NCI-H2196 treated with DMSO at 0.1 percent for 48 hours (cell line): ENCODE data around the gene ANKRD44.

Experiments used
- DNase-seq: peaks from one replicate; lab custom pipeline; 2025; ENCODE audit not compliant: unreplicated experiment; lab: John Stamatoyannopoulos, UW

Gene ANKRD44

DNA sequence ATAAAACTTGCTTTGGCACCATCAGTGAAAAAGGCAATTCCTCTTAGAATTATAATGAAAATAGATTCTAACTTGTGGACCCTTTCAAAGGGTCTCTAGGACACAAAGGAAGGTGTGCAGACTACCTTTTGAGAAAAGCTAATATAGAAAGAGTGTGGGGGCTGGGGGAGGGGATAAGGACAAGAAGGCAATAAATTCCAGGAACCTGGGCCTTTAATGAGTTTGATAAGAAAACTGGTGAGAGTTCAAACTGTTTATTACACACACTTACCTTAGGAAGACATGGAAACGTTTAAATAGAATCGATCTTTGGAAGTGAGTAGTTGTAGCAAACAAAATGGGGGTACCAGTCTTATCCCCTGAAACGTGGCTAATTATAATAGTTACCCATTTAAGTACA, 344.5 kb downstream of the ANKRD44 start:
- DNase-seq, result no peak

DNA sequence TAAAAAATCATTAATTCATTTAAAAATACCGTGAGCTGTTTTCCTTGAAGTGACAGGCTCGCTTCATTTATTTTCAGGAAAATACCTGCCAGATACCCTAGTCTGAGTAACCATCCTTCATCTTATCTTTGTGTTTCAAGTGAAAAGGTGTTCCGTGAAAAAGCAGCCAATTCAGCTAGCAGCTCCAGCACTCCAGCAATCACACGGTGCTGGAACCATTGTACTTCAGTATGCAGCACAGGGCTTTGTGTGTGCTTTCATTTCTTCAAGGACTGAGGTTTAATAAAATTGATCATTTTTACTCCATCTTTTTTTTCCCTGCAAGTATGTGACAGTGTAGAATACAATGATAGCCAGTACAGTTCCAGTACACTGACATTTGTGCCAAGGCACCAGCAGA, 344.9 kb downstream of the ANKRD44 start:
- no peak for DNase-seq

DNA sequence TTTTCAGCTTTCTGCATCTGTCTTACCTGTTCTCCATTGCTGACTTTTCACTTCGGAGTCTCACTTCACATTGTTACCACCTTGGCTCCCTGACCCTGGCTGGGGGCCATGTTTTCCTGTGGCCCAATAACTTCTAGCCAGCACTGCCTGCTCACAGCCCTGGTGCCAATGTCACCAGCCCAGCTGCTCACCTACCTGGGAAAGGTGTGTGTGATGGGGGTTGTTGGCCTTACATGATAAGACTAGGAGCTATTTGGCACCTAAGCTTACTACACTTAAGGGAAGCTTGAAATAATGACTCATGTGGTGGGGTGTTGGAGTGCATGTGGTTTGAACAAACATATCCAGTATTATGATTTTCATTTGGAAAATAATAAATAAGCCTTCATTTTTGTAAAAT, 346.6 kb downstream of the ANKRD44 start:
- DNase-seq, result no peak

DNA sequence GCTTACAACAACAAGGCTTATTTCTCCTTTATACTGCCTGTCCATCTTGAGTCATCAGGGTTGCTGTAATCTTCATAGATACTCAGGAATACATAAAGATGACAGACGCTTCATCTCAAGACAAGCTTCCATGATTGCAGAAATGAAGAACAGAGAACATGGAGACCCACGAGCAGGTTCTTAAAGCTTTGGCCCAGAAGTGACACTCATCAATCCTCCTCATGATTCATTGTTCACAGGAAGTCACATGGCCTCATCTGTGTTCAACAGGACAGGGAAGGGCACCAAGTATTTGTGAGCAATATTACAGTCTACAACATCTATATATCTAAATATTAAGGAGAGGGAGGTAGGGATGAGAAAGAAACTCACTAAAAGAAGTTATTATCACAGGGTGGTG, 347.5 kb downstream of the ANKRD44 start:
- no peak for DNase-seq

DNA sequence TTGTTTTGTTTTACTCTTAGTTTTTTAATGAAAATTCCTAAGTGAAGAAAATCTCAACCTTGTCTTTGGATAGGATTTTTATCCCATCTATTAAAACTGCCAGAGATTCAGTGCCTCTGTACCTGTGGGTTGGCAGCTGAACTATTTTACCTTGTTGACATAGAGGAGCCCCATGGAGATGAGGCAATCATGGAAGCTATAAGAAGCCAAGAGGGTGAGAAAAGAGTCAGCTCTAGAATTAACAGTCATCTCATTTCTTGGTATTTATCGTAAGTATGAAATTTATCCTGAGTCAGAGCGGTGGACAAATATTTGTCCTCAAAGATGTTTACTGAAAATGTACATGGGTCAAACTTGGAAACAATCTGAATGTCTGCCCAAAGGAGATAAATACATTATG, 348.3 kb downstream of the ANKRD44 start:
- DNase-seq, result no peak

DNA sequence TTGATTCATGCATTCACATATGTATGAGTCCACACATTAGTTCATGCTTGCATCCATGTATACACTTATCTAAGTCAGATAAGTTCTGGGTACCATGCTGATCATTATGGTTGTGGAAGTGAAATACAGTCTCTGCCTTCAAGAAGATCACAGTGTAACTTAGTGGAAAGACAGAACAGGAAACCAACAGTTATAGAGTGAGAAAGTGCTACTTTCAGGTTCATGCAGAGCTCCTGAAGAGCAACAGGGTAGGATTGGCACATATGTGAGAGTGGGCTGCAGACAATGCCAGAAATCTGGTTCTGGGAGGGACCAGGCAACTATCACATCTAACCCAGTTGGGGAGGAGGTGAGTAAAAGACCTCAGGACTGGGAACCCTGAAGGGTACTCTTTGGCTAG, 348.7 kb downstream of the ANKRD44 start:
- DNase-seq, result no peak

DNA sequence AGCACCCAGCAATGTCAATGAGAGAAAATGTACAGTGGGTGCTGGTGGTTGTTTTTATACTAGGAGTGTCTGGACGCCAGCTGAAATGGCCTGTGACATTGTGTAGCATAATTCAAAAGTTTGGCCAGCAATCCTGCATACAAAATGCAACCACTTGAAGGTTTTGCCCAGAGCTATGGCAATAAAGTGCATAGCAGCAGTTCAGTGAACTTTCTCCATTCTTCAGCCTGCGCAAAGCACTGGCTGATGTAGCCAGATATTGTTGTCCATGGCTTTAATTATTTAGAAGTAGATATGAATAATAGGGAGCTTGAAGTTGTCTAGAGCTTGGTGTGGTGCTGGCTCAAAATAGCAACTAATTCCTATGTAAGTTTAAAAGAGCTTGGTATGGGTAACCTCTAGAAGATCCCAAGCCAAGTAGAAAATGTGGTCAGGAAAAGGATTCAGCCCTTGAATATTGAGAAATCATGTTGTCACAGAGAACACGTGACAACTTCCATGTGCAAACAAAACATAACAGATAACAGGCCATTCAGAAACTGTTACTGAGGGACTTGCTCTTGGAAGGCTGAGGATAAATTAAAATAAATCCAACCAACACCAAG, 350.7 kb downstream of the ANKRD44 start:
- DNase-seq, result no peak

DNA sequence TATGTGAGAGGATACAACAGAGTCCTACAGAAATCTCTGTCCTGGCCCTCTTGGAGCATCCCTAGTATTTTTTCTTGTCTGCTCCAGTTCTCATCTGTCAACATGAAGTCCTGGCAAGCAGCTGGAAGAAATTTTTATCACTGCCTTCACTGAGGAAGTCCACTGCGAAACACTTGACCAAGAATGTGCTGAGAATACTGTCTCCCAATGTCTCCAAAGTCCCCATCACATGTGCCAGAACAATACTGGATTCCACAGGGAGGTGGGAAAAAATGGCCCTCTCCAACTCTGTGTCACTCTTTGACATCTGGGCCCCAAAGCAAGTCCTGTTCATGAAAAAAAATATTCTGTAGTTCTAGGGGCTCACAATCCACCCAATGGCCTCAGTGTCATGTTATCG, 351.3 kb downstream of the ANKRD44 start:
- no peak for DNase-seq

DNA sequence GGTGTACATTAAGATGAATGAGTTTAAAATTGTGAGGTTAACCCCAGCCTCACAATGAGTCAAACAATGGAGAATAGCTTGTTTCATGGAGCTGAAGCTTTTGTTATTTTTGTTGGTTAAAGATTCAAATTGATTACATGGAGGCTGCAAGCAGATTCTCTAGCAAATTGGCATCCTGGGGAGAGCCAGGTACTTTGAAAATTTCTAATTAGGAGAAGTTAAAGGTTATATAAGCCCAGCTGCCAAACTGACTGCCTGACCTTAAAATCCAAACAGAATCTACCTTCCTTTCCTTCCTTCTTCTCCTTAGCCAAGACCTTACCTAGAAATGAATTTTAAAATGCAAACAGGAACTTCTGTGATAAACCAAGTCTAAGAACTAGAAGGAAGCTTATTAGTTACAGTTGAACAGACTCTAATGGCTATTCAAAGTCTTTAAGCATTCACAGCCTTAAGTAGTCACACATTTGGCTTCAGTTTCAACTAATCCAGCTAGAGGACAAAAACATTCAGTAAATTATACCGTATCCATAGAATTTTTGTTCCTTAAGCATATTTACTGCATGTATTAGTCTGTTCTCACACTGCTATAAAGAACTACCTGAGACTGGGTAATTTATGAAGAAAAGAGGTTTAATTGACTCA, 352.6 kb downstream of the ANKRD44 start:
- DNase-seq, result no peak

DNA sequence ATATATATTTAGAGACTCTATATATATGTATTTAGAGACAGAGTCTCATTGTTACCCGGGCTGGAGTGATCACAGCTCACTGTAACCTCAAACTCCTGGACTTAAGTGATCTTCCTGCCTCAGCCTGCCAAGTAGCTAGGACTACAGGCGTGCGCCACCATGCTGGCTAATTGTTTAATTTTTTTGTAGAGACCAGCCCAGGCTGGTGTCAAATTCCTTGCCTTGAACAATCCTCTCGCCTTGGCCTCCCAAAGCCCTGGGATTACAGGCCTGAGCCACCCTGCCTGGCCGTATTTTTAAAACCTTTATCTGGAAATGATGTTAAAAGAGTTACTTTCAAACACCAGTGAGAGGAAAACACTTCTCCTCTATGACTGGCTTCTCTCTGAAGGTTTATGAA, 353.1 kb downstream of the ANKRD44 start:
- DNase-seq, result no peak

DNA sequence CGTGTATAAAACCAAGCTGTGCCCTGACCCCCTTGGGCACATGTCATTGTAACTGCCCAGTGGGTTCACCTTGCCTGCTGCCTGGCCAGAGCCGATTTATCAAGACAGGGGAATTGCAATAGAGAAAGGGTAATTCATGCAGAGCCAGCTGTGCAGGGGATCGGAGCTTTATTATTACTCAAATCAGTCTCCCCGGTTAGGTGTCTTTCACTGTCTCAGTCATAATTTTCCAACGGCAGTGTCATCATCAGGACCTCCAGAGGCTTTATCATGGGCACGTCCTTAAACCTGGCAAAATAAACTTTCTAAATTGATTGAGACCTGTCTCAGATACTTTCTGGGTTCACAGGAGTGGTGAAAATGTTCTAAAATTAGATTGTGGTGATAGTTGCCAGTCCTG, 354.5 kb downstream of the ANKRD44 start:
- no peak for DNase-seq

DNA sequence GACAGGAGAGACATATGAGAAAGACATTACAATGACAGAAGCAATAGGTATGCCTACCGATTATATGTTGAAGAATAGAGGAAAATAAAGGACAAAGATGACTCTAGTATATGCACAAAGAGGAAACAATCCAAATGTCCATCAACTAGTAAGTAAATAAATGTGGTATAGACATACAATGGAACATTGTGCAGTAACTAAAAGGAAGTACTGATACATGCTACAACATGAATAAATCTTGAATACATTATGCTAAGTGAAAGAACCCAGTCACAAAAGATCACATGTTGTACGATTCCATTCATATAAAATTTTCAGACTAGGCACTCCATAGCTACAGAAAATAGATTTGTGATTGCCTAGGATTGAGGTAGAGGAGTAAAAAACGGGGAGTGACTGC, 355.5 kb downstream of the ANKRD44 start:
- no peak for DNase-seq

DNA sequence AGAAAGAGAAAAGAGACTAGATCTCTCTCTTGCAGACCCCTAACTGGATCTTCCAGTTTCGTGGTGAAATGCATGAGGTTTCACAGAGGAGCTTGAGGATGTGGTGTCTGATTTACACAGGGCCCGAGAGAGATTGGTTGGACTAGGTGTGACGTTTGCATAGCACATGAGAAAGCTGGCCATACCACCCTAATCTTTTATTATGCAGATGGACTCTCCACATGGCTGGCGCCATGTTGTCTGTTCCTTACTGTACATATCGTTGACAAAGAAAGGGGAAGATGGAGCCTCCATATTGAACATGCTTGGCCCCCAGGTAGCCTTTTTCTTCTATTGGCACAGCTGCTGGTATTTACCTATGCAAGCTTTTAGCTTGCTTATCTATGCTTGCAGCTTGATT, 356.6 kb downstream of the ANKRD44 start:
- no peak for DNase-seq

DNA sequence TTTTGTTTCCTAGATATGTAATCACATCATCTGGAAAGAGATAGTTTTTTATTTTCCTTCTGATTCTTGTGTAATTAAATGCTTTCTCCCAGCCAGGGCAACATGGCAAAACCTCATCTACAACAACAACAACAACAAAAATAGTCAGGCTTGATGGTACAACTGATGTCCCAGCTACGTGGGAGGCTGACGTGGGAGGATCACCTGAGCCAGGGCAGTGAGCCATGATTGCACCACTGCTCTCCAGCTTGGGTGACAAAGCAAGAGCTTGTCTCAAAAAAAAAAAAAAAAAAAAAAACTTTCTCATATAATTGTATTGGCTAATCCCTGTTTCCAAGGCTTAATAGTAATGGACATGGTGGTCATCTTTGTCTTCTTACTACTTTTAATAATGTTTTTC, 357.6 kb downstream of the ANKRD44 start:
- no peak for DNase-seq

DNA sequence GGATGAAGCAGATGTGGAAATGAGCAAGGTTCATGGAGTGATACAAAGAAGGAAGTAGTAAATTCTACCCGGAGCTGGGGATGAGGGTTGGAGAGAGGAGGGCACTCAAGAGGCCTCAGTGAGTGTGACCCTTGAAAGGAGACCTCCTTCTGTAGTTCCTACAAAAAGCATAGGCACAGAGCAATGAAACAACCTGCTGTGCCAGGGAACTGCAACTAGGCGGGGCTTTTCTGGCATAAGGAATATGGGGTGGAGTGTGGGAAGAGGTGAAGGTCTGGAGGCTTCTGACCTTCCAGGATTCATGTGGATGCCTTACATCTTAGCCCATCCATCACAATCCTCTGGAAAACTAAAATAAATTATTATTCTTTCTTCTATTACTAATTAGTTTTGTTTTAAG, 358.6 kb downstream of the ANKRD44 start:
- DNase-seq, result no peak

DNA sequence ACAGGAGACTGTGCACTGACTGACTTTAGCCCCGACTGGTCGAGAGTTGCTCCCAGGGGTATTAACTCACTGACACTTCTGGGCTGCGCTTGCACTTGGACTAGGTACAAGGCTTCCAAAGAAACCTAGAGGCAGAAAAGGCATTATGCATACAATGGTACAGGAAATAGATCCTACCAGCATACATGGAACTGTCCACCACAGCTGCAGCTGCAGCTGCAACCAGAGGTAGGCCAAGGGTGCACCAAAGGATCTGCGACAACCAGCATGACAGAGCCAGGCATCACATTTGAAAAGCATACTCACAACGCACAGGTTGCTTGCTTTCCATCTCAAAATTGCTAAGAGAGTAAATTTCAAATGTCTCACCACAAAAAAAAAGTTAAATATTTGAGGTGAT, 361.5 kb downstream of the ANKRD44 start:
- DNase-seq, result no peak

DNA sequence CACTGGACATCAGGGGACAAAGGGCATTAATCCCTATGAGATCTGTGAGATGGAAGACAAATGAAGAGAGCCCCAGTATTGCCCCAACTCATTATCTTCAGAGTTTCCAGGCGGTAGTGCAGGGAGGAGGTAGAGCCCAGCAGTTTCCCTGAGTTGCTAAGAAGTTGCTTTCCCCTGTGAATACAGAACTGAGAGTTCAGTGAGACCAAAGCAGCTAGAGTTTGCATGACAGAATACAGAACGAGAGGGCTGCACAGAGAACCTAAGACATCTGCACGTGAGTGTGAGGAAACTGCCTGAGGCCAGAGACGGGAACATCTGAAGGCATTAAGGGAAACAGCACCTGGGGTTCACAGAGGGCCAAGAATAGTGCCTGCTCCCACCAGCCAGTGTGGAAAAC, 366.0 kb downstream of the ANKRD44 start:
- no peak for DNase-seq

DNA sequence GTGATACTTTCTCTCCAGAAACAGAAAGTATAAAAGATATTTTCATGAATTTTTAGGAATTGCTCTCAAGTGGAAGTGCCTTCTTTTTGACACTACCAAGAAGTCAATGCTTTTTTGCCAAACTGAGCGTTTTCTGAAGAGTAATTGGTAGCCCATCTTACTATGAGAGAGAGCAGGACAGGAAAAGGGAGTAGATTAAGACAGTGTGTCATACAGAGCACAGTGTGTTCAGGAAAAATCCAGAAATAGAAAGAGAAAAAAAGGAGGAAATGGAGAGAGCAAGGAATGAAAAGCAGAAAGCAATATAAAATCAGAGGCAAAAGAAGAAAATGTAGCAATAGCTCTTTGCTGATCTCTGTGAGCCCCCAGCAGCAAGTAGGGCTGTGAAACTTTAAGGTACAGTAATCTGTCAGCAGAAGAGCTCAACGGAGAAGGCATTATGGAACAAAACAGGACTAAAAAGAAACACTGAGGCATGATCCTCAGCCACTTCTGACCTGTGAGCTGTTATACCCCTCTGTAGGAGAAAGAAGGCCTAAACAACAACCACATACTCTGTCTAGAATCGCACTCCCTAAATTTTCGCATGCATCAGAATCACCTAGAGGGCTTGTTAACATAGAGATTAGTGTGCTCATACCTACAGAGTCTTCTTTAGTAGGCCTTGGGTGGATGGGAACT, 369.0 kb downstream of the ANKRD44 start:
- no peak for DNase-seq

DNA sequence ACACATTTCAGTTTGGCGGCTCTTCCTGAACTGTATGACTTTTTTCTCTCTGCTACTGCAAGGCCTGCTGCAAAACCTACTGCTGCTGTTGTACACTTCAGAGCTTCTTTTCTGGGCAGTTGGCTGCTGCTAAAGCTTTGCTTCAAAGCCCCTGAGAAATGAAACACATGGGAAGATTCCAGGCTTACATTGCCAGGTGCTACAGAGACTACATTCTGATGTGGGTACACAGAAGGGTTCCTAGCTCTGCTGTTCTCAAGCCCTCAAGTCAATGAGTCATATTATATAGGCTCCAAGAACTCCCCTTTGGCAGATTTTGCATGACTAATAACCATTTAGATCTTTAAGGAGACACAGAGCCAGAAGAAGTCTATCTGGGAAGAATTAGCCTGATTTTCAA, 371.2 kb downstream of the ANKRD44 start:
- DNase-seq, result no peak
